ENCODE results near the gene STARD3. TPM values are rescaled to one million over a fixed set of nuclear protein-coding genes. Genes with fewer than 3 reads are reported as not detected.

The STARD3 gene
- total RNA-seq, 1 donor from 2014 or later, result 58.2 TPM

DNA sequence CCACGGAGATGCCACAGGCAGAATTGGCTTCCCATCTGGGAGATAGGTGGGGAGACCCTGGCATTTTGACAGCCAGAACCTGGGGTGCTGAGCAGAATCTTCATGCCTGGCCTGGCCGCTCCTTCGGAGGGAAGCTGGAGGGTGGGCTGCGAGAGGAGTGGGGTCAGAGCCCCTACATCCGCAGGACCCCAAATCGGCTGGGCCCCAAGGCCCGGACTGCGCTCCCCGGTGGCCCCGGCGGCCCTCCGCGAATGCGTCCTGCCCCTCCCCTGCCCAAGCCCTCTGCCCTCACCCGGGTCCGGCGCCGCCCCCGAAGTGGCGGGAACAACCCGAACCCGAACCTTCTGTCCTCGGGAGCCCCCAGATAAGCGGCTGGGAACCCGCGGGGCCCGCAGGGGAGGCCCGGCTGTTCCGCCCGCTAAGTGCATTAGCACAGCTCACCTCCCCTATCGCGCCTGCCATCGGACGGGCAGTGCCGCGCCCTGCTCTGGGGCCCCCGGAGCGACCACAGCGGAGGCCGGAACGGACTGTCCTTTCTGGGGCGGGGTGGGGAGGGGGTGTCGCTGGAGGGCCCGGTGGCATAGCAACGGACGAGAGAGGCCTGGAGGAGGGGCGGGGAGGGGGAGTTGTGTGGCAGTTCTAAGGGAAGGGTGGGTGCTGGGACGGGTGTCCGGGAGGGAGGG, 30.5 kb downstream of the STARD3 start:
- Mint-ChIP-seq H3K4me1 (peaks cover 27% of the 10 kb centered on the region), H3K9me3 (no peaks in the 10 kb centered on the region), H3K4me3 (peak overlapping the region; percentile 69), H3K27ac (peak overlapping the region; percentile 24), H3K36me3 (ENCODE audit: low read depth) (peaks cover 5% of the 10 kb centered on the region), H3K27me3 (peaks cover 12% of the 10 kb centered on the region)
- POLR2A ChIA-PET, result interaction anchor here (0.6 to 1.8 kb wide), 9 partner anchors 10 to 197 kb away, joined by 3 to 13 read pairs (median 5); partner anchors contain the start of genes IKZF3 and PGAP3
- no peak for DNase-seq
- CTCF ChIA-PET, result interaction anchor here (1.5 to 2.7 kb wide), 4 partner anchors 12 to 63 kb away, joined by 5 to 16 read pairs (median 8); partner anchors contain the start of gene MIEN1
- TF ChIP-seq, protein P1, sequence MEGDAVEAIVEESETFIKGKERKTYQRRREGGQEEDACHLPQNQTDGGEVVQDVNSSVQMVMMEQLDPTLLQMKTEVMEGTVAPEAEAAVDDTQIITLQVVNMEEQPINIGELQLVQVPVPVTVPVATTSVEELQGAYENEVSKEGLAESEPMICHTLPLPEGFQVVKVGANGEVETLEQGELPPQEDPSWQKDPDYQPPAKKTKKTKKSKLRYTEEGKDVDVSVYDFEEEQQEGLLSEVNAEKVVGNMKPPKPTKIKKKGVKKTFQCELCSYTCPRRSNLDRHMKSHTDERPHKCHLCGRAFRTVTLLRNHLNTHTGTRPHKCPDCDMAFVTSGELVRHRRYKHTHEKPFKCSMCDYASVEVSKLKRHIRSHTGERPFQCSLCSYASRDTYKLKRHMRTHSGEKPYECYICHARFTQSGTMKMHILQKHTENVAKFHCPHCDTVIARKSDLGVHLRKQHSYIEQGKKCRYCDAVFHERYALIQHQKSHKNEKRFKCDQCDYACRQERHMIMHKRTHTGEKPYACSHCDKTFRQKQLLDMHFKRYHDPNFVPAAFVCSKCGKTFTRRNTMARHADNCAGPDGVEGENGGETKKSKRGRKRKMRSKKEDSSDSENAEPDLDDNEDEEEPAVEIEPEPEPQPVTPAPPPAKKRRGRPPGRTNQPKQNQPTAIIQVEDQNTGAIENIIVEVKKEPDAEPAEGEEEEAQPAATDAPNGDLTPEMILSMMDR (IDR thresholded peaks at IDR 0.05), result no peak
- ATAC-seq (ENCODE audit: low read depth), result peak; percentile 32
- intact Hi-C loops (cut with micrococcal nuclease), result loop anchor here (1.0 to 5.0 kb wide), 4 partner anchors 8 to 455 kb away; partner anchors contain the start of genes MIEN1 and MSL1

DNA sequence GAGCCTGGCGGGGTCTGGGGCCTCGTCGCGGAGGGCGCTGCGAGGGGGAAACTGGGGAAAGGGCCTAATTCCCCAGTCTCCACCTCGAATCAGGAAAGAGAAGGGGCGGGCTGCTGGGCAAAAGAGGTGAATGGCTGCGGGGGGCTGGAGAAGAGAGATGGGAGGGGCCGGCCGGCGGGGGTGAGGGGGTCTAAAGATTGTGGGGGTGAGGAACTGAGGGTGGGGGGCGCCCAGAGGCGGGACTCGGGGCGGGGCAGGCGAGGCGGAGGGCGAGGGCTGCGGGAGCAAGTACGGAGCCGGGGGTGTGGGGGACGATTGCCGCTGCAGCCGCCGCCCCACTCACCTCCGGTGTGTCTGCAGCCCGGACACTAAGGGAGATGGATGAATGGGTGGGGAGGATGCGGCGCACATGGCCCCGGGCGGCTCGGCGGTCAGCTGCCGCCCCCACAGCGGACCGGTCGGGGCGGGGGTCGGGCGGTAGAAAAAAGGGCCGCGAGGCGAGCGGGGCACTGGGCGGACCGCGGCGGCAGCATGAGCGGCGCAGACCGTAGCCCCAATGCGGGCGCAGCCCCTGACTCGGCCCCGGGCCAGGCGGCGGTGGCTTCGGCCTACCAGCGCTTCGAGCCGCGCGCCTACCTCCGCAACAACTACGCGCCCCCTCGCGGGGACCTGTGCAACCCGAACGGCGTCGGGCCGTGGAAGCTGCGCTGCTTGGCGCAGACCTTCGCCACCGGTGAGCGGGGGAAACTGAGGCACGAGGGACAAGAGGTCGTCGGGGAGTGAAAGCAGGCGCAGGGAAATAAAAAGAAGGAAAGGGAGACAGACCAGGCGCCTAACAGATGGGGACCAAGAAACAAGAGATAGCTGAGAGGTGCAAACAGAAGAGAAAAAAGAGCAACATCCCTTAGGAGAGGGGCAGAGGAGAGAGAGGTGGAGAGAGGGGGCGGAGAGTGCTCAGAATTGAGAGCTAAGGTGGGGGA, 31.3 kb downstream of the STARD3 start, which contains the start of gene PNMT:
Gene PNMT (plus strand): TSS at position 509 of the 980 bp plus-strand sequence. CDS start 23 bp downstream, at position 532.
- intact Hi-C loops (cut with micrococcal nuclease), result loop anchor here (1.0 to 5.0 kb wide), 6 partner anchors 8 to 454 kb away; partner anchors contain the start of genes MIEN1 and MSL1
- Mint-ChIP-seq H3K27ac (peak within 1 kb of the TSS; percentile 56), H3K9me3 (no peaks in the 10 kb centered on the region), H3K4me1 (peaks cover 30% of the 10 kb centered on the region), H3K4me3 (peak within 1 kb of the TSS; percentile 71), H3K36me3 (ENCODE audit: low read depth) (peaks cover 2% of the 10 kb centered on the region), H3K27me3 (peaks cover 12% of the 10 kb centered on the region)
- TF ChIP-seq, protein P1 (IDR thresholded peaks at IDR 0.05), result peak; percentile 44
- DNase-seq, result peak; percentile 70
- CTCF ChIA-PET, result interaction anchor here (0.7 to 1.9 kb wide), 15 partner anchors 8 to 312 kb away, joined by 3 to 11 read pairs (median 5); partner anchors contain the start of genes MIEN1, PGAP3, PSMD3 and STARD3
- peak; percentile 83 for ATAC-seq (ENCODE audit: low read depth)
- POLR2A ChIA-PET, result interaction anchor here (0.6 to 1.8 kb wide), 8 partner anchors 9 to 118 kb away, joined by 3 to 13 read pairs (median 4); partner anchors contain the start of genes MIEN1 and PGAP3

DNA sequence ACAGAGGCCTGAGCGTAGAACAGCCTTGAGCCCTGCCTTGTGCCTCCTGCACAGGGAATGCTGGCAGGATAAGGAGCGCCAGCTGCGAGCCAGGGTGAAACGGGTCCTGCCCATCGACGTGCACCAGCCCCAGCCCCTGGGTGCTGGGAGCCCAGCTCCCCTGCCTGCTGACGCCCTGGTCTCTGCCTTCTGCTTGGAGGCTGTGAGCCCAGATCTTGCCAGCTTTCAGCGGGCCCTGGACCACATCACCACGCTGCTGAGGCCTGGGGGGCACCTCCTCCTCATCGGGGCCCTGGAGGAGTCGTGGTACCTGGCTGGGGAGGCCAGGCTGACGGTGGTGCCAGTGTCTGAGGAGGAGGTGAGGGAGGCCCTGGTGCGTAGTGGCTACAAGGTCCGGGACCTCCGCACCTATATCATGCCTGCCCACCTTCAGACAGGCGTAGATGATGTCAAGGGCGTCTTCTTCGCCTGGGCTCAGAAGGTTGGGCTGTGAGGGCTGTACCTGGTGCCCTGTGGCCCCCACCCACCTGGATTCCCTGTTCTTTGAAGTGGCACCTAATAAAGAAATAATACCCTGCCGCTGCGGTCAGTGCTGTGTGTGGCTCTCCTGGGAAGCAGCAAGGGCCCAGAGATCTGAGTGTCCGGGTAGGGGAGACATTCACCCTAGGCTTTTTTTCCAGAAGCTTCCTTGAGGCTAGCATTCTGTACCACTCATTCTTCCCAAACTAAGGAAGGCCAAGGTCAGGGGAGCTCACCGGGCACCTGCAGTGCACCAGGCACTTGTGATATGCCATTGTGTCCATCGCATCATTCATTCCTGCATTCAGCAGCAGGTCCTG, 33.2 kb downstream of the STARD3 start:
- H3K36me3 Mint-ChIP-seq (ENCODE audit: low read depth), result no peaks in the 10 kb centered on the region
- DNase-seq (no peak), ATAC-seq (ENCODE audit: low read depth) (no peak)
- POLR2A ChIA-PET, result interaction anchor here (0.5 to 2.7 kb wide), 3 partner anchors 18 to 61 kb away, joined by 3 to 19 read pairs (median 3); partner anchors contain the start of gene PGAP3
- peaks cover 12% of the 10 kb centered on the region for H3K27me3 Mint-ChIP-seq
- peaks cover 40% of the 10 kb centered on the region for H3K4me1 Mint-ChIP-seq
- TF ChIP-seq, protein P1 (IDR thresholded peaks at IDR 0.05), result no peak
- H3K9me3 Mint-ChIP-seq, result no peaks in the 10 kb centered on the region
- CTCF ChIA-PET, result interaction anchor here (0.5 to 3.0 kb wide), 10 partner anchors 9 to 195 kb away, joined by 3 to 26 read pairs (median 4); partner anchors contain the start of gene MIEN1
- intact Hi-C loops (cut with micrococcal nuclease), result loop anchor here (2.0 to 5.0 kb wide), 3 partner anchors 62 to 452 kb away; partner anchors contain the start of genes MIEN1 and MSL1
- H3K27ac Mint-ChIP-seq, result no peak overlapping the region
- H3K4me3 Mint-ChIP-seq, result no peak overlapping the region

DNA sequence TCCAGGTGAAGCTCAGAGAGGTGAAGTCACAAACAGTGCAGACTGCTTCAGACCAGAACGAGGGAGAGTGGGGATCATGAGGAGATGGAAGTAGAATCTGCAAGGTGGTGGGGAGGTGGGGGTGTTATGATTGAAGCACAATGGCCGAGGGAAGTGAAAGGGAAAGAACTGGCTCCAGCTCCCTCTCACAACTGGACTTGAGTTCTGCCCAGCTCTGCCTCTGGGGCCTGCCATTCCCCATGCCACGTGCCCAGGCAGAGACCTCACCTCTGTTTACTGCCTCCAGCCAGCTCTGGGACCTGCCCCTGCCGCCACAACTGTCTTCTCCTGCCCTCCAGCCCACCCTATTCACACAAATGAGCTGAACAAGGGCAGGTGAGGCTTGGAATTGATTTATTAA, 33.8 kb downstream of the STARD3 start:
- no peak overlapping the region for H3K4me3 Mint-ChIP-seq
- intact Hi-C loops (cut with micrococcal nuclease), result no loop called here
- no peak for ATAC-seq (ENCODE audit: low read depth)

More for the DNA sequence above, 33.8 kb downstream of the STARD3 start:
- H3K36me3 Mint-ChIP-seq (ENCODE audit: low read depth), result no peaks in the 10 kb centered on the region
- POLR2A ChIA-PET, result interaction anchor here (0.6 to 2.7 kb wide), 4 partner anchors 17 to 60 kb away, joined by 3 to 19 read pairs (median 7); partner anchors contain the start of gene PGAP3
- H3K4me1 Mint-ChIP-seq, result peaks cover 43% of the 10 kb centered on the region
- no peak for DNase-seq
- no peaks in the 10 kb centered on the region for H3K9me3 Mint-ChIP-seq
- H3K27me3 Mint-ChIP-seq, result peaks cover 12% of the 10 kb centered on the region
- no peak overlapping the region for H3K27ac Mint-ChIP-seq
- CTCF ChIA-PET, result interaction anchor here (0.5 to 3.0 kb wide), 8 partner anchors 9 to 66 kb away, joined by 3 to 26 read pairs (median 4); partner anchors contain the start of gene MIEN1
- TF ChIP-seq, protein P1 (IDR thresholded peaks at IDR 0.05), result no peak

Data from activated B cell treated with CpG ODN at 0.5 μM for 24 hours (primary cell).